Heart left ventricle (tissue), 16 donors: ENCODE data around the gene FAF1. TPM values are rescaled to one million over a fixed set of nuclear protein-coding genes. Genes with fewer than 3 reads are reported as not detected.

Experiments used
- ATAC-seq, 4 donors: fragments of 200-7000 bp; cut with Tn5 transposase; one replicate each; pipeline ENCODE4 v1.9.1; 2020 to 2022; ENCODE audit warnings: moderate library complexity in 4 of 4, mild to moderate bottlenecking in 3 of 4, moderate number of reproducible peaks in 1 of 4
- DNase-seq, 5 donors: peaks; one replicate each; pipeline ENCODE4 v3.0.0-alpha.2; 2020
- H3K27ac ChIP-seq, 12 donors: fragments of 200-600 bp; sonication (generic) in 4 of 12; one replicate each; pipeline versions ENCODE4 v1.5.0 to v1.8.0; 2016 to 2022; ENCODE audit warnings: mild to moderate bottlenecking in 2 of 12
- H3K27me3 ChIP-seq, 9 donors: fragments of 200-600 bp; sonication (generic) in 2 of 9; one replicate each; pipeline versions ENCODE4 v1.5.1 to v1.8.0; 2016 to 2022; ENCODE audit warnings: mild to moderate bottlenecking in 3 of 9
- H3K36me3 ChIP-seq, 9 donors: fragments of 200-600 bp; sonication (generic) in 2 of 9; one replicate each; pipeline versions ENCODE4 v1.5.0 to v1.8.0; 2018 to 2022; ENCODE audit warnings: mild to moderate bottlenecking in 2 of 9
- H3K4me1 ChIP-seq, 12 donors: fragments of 200-600 bp; sonication (generic) in 4 of 12; one replicate each; pipeline versions ENCODE4 v1.5.0 to v1.8.0; 2016 to 2022; ENCODE audit warnings: mild to moderate bottlenecking in 3 of 12
- H3K4me3 ChIP-seq, 12 donors: fragments of 200-600 bp; sonication (generic) in 4 of 12; one replicate each; pipeline versions ENCODE4 v1.5.0 to v1.8.0; 2017 to 2022; ENCODE audit warnings: mild to moderate bottlenecking in 9 of 12, moderate library complexity in 4 of 12
- H3K9me3 ChIP-seq, 12 donors: fragments of 200-600 bp; sonication (generic) in 4 of 12; one replicate each; pipeline versions ENCODE4 v1.5.0 to v1.8.0; 2016 to 2022; ENCODE audit warnings: mild to moderate bottlenecking in 1 of 12
- POLR2A ChIP-seq, 2 donors: fragments of 450-650 bp; IDR thresholded peaks; one replicate each; pipeline ENCODE4 v1.6.1; 2017; ENCODE audit warnings: antibody characterized with exemption in 2 of 2, mild to moderate bottlenecking in 2 of 2, moderate library complexity in 2 of 2
- WGBS, 4 donors: extraction: QIAGEN DNeasy Blood & Tissue Kit in 2 of 4; methylation state at CpG; one replicate each; pipeline versions ENCODE4 v1.1.5 to v1.1.7; 2013 to 2018; 5-methylcytosine and 5-hydroxymethylcytosine counted together
- intact Hi-C, 10 donors: fragments of 100-400 bp; cut with DNase I; formaldehyde crosslinking; loops; one replicate each; pipeline versions ENCODE4 v1.11.1 to v1.14.2; 2022
- polyA plus RNA-seq, 2 donors: library from polyadenylated mRNA; stranded (reverse); fragments of 200-250 nt; gene quantifications; one replicate each; pipeline ENCODE4 v1.2.3, GENCODE V29; 2013
- total RNA-seq, 9 donors: library from RNA; depleted of rRNA in 2 of 9; stranded (reverse); fragments of >200 nt in 2 of 9; fragmentation: NEBNext Ultra II Directional in 3 of 9; extraction: Animal tissue kit (Norgen Biotek cat#: 25700) in 3 of 9; gene quantifications; one replicate each; pipeline versions ENCODE4 v1.1.0 to v1.2.4, GENCODE V29; 2016 to 2023
- TF ChIP-seq, protein P1 (sequence below), 12 donors: fragments of 200-600 bp; sonication (generic) in 4 of 12; IDR thresholded peaks; one replicate each; pipeline versions ENCODE4 v1.5.0 to v1.8.0; 2018 to 2022; ENCODE audit warnings: antibody characterized with exemption in 12 of 12, mild to moderate bottlenecking in 5 of 12
- donor health status: ischemic (EF 13 %, LVEDD 7.1; RV severe dilation, severe dysfunction).
- donor health status: healthy with polysubstance abuse.
- donor health status: DM: no; HTN: yes; CAD: no.
- donor health status: DM: no; HTN: no; CAD: no.
- donor health status: ischemic (EF 25% LVEDD 6.9; RV normal size, moderate dysfunction).
- donor health status: ischemic (EF 25% LVEDD 5.7; RV mildly dilated, moderate dysfunction).
- donor health status: healthy.
- donor health status: DM: yes; HTN: yes; CAD: no.
- donor health status: ischemic (EF 35%, LVEDD 5.7; RV mildly dilated, moderate dysfunction).
- donor health status: nonischemic (EF 11% LVEDD 7.7; RV severe dilation, severe dysfunction).
- donor health status: DM: yes; HTN: yes; CAD: no.
- donor health status: PGD.
- donor health status: ischemic (EF 29% LVEDD 5.4; RV normal size, mild dysfunction).
- donor health status: nonischemic (EF 23%, LVEDD 6.1; RV moderate dilation, normal function).

Gene FAF1
- total and polyA plus RNA-seq, 11 donors = 41.0 to 112 (median 81.3) TPM

DNA sequence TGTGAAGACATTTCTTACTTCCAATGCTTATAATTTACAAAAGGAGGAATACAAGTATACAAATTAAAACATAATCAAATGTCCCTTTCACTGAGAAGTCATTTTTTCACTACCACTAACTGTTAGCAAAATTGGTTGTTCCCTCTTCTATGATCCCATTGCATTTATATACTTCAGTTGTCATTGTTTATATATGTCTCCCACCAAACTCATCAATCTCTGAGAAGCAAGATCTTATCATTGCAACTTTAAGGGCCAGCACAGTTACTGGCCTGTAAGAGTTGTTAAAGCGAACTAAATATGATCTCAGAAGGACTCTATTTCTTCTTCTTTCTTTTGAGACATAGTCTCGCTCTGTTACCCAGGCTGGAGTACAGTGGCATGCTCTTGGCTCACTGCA, 313.5 kb downstream of the FAF1 start:
- Histone ChIP-seq H3K27ac (no peak overlapping the region), H3K4me3 (no peak overlapping the region), H3K9me3 (no peaks in the 10 kb centered on the region), H3K36me3 (peaks cover 0 to 10% (median 5%) of the 10 kb centered on the region in 9 donors), H3K4me1 (no peaks in the 10 kb centered on the region), H3K27me3 (no peaks in the 10 kb centered on the region)
- no peak for ATAC-seq
- TF ChIP-seq, protein P1, sequence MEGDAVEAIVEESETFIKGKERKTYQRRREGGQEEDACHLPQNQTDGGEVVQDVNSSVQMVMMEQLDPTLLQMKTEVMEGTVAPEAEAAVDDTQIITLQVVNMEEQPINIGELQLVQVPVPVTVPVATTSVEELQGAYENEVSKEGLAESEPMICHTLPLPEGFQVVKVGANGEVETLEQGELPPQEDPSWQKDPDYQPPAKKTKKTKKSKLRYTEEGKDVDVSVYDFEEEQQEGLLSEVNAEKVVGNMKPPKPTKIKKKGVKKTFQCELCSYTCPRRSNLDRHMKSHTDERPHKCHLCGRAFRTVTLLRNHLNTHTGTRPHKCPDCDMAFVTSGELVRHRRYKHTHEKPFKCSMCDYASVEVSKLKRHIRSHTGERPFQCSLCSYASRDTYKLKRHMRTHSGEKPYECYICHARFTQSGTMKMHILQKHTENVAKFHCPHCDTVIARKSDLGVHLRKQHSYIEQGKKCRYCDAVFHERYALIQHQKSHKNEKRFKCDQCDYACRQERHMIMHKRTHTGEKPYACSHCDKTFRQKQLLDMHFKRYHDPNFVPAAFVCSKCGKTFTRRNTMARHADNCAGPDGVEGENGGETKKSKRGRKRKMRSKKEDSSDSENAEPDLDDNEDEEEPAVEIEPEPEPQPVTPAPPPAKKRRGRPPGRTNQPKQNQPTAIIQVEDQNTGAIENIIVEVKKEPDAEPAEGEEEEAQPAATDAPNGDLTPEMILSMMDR (IDR thresholded peaks at IDR 0.05) = no peak
- TF ChIP-seq POLR2A (IDR thresholded peaks at IDR 0.05) = no peak
- no peak for DNase-seq
- intact Hi-C loops = no loop called here
- WGBS, 4 donors = 93 to 99% (median 99%) methylated on average over 2 of the region's 2 CpGs

DNA sequence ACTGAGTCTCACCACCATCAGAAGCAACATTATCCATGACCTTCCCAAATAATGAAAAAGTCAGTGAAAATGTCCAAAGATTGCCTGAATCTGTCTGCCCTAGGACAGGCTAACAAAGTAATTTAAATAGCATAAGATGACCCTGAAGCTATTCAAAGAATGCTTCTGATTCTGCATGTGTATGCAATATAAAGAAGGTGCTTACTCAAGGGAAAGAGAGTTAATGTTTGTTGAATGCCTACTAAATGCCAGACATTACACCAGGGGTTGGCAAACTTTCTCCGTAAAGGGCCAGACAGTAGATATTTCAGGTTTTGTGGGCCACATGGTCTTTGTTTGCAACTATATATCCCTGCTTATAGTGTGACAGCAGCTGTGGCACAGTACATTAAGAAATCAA, 314.9 kb downstream of the FAF1 start:
- H3K4me3 ChIP-seq = no peak overlapping the region
- H3K9me3 ChIP-seq = no peaks in the 10 kb centered on the region
- no peaks in the 10 kb centered on the region for H3K4me1 ChIP-seq
- intact Hi-C loops = no loop called here
- ATAC-seq (no peak), DNase-seq (no peak)
- peak overlapping the region in 1 of 12 donors; percentile 61 for H3K27ac ChIP-seq
- TF ChIP-seq POLR2A (IDR thresholded peaks at IDR 0.05) = no peak
- no peaks in the 10 kb centered on the region for H3K27me3 ChIP-seq
- H3K36me3 ChIP-seq = peaks cover 0 to 10% (median 5%) of the 10 kb centered on the region in 9 donors
- 93 to 100% (median 95%) methylated on average over 1 of the region's 1 CpG for WGBS, 4 donors

DNA sequence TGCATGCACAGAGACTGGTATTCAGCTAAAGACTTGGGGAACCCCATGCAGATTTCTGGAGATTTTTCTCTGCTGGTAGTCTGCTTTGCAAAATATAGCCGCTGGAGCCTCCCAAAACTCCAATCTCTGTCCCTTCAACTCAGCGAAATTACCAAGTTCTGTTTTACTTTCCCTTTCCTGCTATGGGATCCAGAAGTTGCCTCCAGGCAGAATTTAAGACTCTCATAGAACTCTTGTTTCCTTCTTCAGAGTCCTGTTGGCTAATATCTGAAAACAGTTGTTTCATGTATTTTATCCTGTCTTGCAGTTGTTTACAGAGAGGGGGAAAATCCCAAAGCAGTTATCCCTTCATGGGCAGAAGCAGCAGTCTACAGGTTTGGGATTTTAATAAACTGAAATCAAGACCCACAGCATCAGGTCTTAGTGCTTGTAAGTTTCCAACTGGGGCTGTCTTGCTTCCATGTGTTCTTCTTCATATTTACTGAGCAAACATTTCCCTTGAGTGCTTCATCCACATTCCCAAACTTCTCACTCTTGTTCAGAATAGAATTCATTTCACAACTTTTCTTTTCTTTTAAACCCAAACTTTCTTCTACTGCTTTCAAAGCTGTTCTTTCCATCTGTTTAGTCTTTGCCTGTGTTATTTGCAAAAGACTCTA, 315.5 kb downstream of the FAF1 start:
- Histone ChIP-seq H3K36me3 (peaks cover 0 to 10% (median 5%) of the 10 kb centered on the region in 9 donors), H3K4me3 (no peak overlapping the region), H3K27me3 (no peaks in the 10 kb centered on the region), H3K9me3 (no peaks in the 10 kb centered on the region), H3K4me1 (no peaks in the 10 kb centered on the region), H3K27ac (peak overlapping the region in 1 of 12 donors; percentile 61)
- ATAC-seq = no peak
- intact Hi-C loops = no loop called here
- no peak for DNase-seq
- no peak for TF ChIP-seq POLR2A (IDR thresholded peaks at IDR 0.05)
- TF ChIP-seq, protein P1 (IDR thresholded peaks at IDR 0.05) = no peak
- WGBS, 4 donors = 72 to 89% (median 85%) methylated on average over 2 of the region's 2 CpGs

DNA sequence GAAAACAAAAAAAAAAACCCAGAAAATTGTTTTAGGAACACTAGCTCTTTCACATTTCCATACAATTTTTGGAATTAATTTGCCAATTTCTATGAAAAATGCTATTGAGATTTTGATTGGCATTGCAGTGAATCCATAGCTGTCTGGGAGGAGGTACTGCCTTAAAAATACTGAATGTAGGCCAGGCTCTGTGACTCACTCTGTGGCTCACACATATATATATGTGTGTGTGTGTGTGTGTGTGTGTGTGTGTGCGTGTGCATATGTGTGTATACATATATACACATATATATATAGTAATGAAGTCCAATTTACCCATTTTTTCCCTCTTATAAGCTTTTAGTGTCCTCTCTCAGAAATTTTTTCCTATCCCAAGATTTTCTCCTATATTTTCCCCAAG, 322.6 kb downstream of the FAF1 start:
- no peak for TF ChIP-seq POLR2A (IDR thresholded peaks at IDR 0.05)
- TF ChIP-seq, protein P1 (IDR thresholded peaks at IDR 0.05) = no peak

More for the DNA sequence above, 322.6 kb downstream of the FAF1 start:
- H3K9me3 ChIP-seq = no peaks in the 10 kb centered on the region
- no peak for ATAC-seq
- intact Hi-C loops = loop anchor here in 1 of 10 donors (10.0 kb wide), 1 partner anchor 57 kb away; no protein-coding TSS in a partner anchor
- H3K36me3 ChIP-seq = no peaks in the 10 kb centered on the region
- peaks cover 0 to 14% (median 0%) of the 10 kb centered on the region in 12 donors for H3K4me1 ChIP-seq
- DNase-seq = no peak
- WGBS, 4 donors = 85 to 97% (median 90%) methylated on average over 1 of the region's 1 CpG
- no peak overlapping the region for H3K4me3 ChIP-seq
- H3K27ac ChIP-seq = no peak overlapping the region
- H3K27me3 ChIP-seq = no peaks in the 10 kb centered on the region
